HepG2 (cell line): Measurements from ENCODE around the gene SCFD2. TPM values are rescaled to one million over a fixed set of nuclear protein-coding genes. Genes with fewer than 3 reads are reported as not detected.

ENCODE experiments used
- ATAC-seq: fragments of 200-7000 bp; cut with Tn5 transposase; 3 replicates; pipeline ENCODE4 v1.9.1; 2020; ENCODE audit warnings: mild to moderate bottlenecking, moderate library complexity
- BruUV-seq: library from RNA; stranded (reverse); fragments of 400-500 nt; replicated peaks from 2 replicates; lab custom pipeline; 2021; lab: Mats Ljungman, UMichigan
- CTCF ChIA-PET: fragments of 300-600 bp; formaldehyde crosslinking; extraction: SDS; loops from one replicate; lab custom pipeline; 2021; ENCODE audit warnings: low total read pairs, inconsistent platforms, low intra/inter-chr PET ratio; lab: Yijun Ruan, JAX
- POLR2A ChIA-PET: fragments of 350-600 bp; sonication (Branson Sonifier 250); formaldehyde crosslinking; loops from one replicate; lab custom pipeline; 2020; ENCODE audit warnings: antibody characterized with exemption, inconsistent platforms; lab: Yijun Ruan, JAX
- DNase-seq: peaks from one replicate; pipeline ENCODE4 v3.0.0-alpha.2; 2015; ENCODE audit warnings: low spot score
- FAIRE-seq: peaks from 3 replicates; lab custom pipeline; 2011; peaks lifted over from hg19 to GRCh38; lab: Jason Lieb, UNC
- H2AFZ ChIP-seq: one replicate; pipeline ENCODE4 v1.6.1; 2011; ENCODE audit warnings: low read length, inconsistent platforms
- H3K27ac ChIP-seq: fragments of 300-600 bp; 3 replicates; pipeline ENCODE4 v1.8.0; 2011; ENCODE audit warnings: mixed run types, mild to moderate bottlenecking, mixed read lengths, low read length, inconsistent platforms; ENCODE audit not compliant: insufficient read depth; ENCODE audit errors: extremely low read length
- H3K27me3 ChIP-seq, 2 experiments: fragments of 200-600 bp in 1 of 2; 2 replicates in 1 of 2; 3 replicates in 1 of 2; pipeline versions ENCODE4 v1.6.0 to v1.8.0; 2011; ENCODE audit warnings: low read length in 2 of 2, mild to moderate bottlenecking in 2 of 2, moderate library complexity in 2 of 2, inconsistent platforms in 1 of 2; ENCODE audit not compliant: insufficient read depth in 2 of 2, control insufficient read depth in 1 of 2
- H3K36me3 ChIP-seq, 2 experiments: fragments of 200-600 bp in 1 of 2; replicated peaks in 1 of 2; 2 replicates in 1 of 2; 3 replicates in 1 of 2; pipeline versions ENCODE4 v1.5.1 to v1.8.0; 2011; ENCODE audit warnings: low read length in 2 of 2, inconsistent platforms in 1 of 2; ENCODE audit not compliant: insufficient read depth in 2 of 2, control insufficient read depth in 1 of 2
- H3K4me1 ChIP-seq: 2 replicates; pipeline ENCODE4 v1.5.1; 2012; ENCODE audit warnings: low read length, inconsistent platforms; ENCODE audit not compliant: insufficient read depth
- H3K4me2 ChIP-seq: 2 replicates; pipeline ENCODE4 v1.6.0; 2011; ENCODE audit warnings: low read depth, low read length, inconsistent platforms
- H3K4me3 ChIP-seq, 3 experiments: fragments of 200-600 bp in 1 of 3; sonication (generic), shearing (Covaris generic) in 1 of 3; replicated peaks in 1 of 3; 2 replicates each; pipeline ENCODE4 v1.5.1; 2011 to 2016; ENCODE audit warnings: low read length in 3 of 3, inconsistent platforms in 2 of 3, low read depth in 2 of 3, mild to moderate bottlenecking in 2 of 3, control low read depth in 1 of 3, mixed read lengths in 1 of 3; ENCODE audit not compliant: insufficient read depth in 1 of 3
- H3K79me2 ChIP-seq: one replicate; pipeline ENCODE4 v1.6.1; 2011; ENCODE audit warnings: low read length, inconsistent platforms; ENCODE audit not compliant: insufficient read depth
- H3K9ac ChIP-seq: 2 replicates; pipeline ENCODE4 v1.6.0; 2011; ENCODE audit warnings: mild to moderate bottlenecking, low read depth, low read length, inconsistent platforms; ENCODE audit not compliant: insufficient read depth
- H3K9me3 ChIP-seq: 2 replicates; pipeline ENCODE4 v1.5.1; 2012; ENCODE audit warnings: mild to moderate bottlenecking, low read length
- H4K20me1 ChIP-seq: 2 replicates; pipeline ENCODE4 v1.6.0; 2011; ENCODE audit warnings: inconsistent platforms, mild to moderate bottlenecking, low read length, moderate library complexity; ENCODE audit not compliant: insufficient read depth
- ETV6 ChIP-seq: sonication (generic); formaldehyde crosslinking; conservative IDR thresholded peaks from 2 replicates; pipeline ENCODE4 v1.4.0; 2020; ENCODE audit warnings: missing genetic modification reagents
- JARID2 ChIP-seq: sonication (generic); formaldehyde crosslinking; IDR thresholded peaks from 2 replicates; pipeline ENCODE4 v1.8.1; 2023; ENCODE audit warnings: missing genetic modification reagents, inconsistent platforms; ENCODE audit not compliant: insufficient replicate concordance
- MAZ ChIP-seq, 2 experiments: sonication (generic) in 1 of 2; formaldehyde crosslinking in 1 of 2; IDR thresholded peaks; 2 replicates each; pipeline versions ENCODE4 v1.5.0 to v1.6.1; 2012 to 2020; ENCODE audit warnings: low read depth in 2 of 2, mild to moderate bottlenecking in 2 of 2, borderline replicate concordance in 1 of 2, improper control_type of control experiment in 1 of 2, low read length in 1 of 2, missing genetic modification reagents in 1 of 2, moderate library complexity in 1 of 2
- ONECUT2 ChIP-seq: sonication (generic); formaldehyde crosslinking; IDR thresholded peaks from 2 replicates; pipeline ENCODE4 v1.4.0; 2020; ENCODE audit warnings: missing genetic modification reagents
- SRSF1 ChIP-seq: fragments of 200-400 bp; formaldehyde crosslinking; optimal IDR thresholded peaks from 2 replicates; pipeline ENCODE3; 2017; ENCODE audit warnings: mild to moderate bottlenecking, low read depth, low read length, moderate library complexity
- ZNF317 ChIP-seq: sonication (generic); formaldehyde crosslinking; IDR thresholded peaks from 2 replicates; pipeline ENCODE4 v1.5.0; 2020; ENCODE audit warnings: mild to moderate bottlenecking, missing genetic modification reagents
- ZNF343 ChIP-seq: sonication (generic); formaldehyde crosslinking; IDR thresholded peaks from 2 replicates; pipeline ENCODE4 v1.4.0; 2020; ENCODE audit warnings: mild to moderate bottlenecking, missing genetic modification reagents
- ZNF577 ChIP-seq: sonication (generic); formaldehyde crosslinking; IDR thresholded peaks from 2 replicates; pipeline ENCODE4 v1.4.0; 2020; ENCODE audit warnings: mild to moderate bottlenecking, low read depth, missing genetic modification reagents, borderline replicate concordance
- WGBS: methylation state at CpG from one replicate; pipeline ENCODE4 v1.1.6; 2017; ENCODE audit warnings: low lambda C conversion rate; 5-methylcytosine and 5-hydroxymethylcytosine counted together
- in situ Hi-C: cut with HindIII; loops from 2 replicates; pipeline ENCODE4 v1.10.0; 2017; ENCODE audit warnings: low pct_unique_long_range_greater_than_20kb; ENCODE audit not compliant: extremely low pct_ligation_motif_present
- intact Hi-C: fragments of 100-400 bp; cut with micrococcal nuclease; formaldehyde crosslinking; loops from one replicate; pipeline ENCODE4 v1.10.0; 2022; ENCODE audit not compliant: unreplicated experiment
- polyA plus RNA-seq, 8 experiments: library from polyadenylated mRNA; depleted of rRNA in 3 of 8; stranded (reverse) in 7 of 8; unstranded in 1 of 8; fragments of >200 nt; fragmentation: Illumina TruSeq in 4 of 8; extraction: Trizol in 4 of 8; gene quantifications; 2 replicates each; pipeline versions ENCODE4 v1.2.1 to v1.2.3, GENCODE V29; 2011 to 2016; ENCODE audit warnings: low read depth in 4 of 8, missing spikeins in 1 of 8, mixed read lengths in 1 of 8; ENCODE audit not compliant: insufficient read depth in 1 of 8
- total RNA-seq, 5 experiments: library from RNA; depleted of rRNA; stranded (reverse); fragments of >200 nt; fragmentation: Illumina TruSeq; extraction: Trizol; gene quantifications; 2 replicates each; pipeline ENCODE4 v1.2.3, GENCODE V29; 2016; ENCODE audit warnings: low read depth in 1 of 5
- TF ChIP-seq, protein P1 (sequence below): sonication (generic); formaldehyde crosslinking; IDR thresholded peaks from 2 replicates; pipeline ENCODE4 v1.4.0; 2020; ENCODE audit warnings: mild to moderate bottlenecking, missing genetic modification reagents
- TF ChIP-seq, protein P2 (sequence below): sonication (generic); formaldehyde crosslinking; conservative IDR thresholded peaks from 2 replicates; pipeline ENCODE4 v1.4.0; 2020; ENCODE audit warnings: mild to moderate bottlenecking, missing genetic modification reagents, moderate library complexity

Gene SCFD2
- total and polyA plus RNA-seq, 2 of the 13 experiments (the other 11 are each of a cell fraction or from before 2014, with no cell fraction given): 4.6 to 15.6 TPM

DNA sequence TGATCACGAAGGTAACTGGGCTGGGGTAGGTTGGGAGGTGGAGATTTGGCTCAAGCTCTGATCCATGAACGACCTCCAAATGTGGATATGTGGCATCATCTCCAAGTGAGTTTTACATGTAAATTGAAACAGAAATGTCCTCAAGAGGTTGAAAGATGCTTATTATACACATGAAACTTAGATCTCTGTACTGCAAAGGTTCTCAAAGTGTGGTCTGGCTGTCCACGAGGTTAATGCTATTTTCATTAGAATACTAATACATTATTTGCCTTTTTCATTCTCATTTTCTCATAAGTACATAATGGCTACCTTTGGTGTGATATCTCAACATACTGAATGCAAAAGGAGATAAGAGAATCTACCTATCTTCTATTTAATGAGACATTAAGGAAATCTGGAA, 305.6 kb downstream of the SCFD2 start:
- no TSS peak for BruUV-seq
- no peak overlapping the region for H3K4me2 ChIP-seq
- no peak overlapping the region for H2AFZ ChIP-seq
- H3K27me3 ChIP-seq: no peaks in the 10 kb centered on the region
- no peak overlapping the region for H3K9ac ChIP-seq
- no peak overlapping the region for H3K4me3 ChIP-seq
- H3K27ac ChIP-seq: no peak overlapping the region
- intact Hi-C loops: no loop called here
- TF ChIP-seq ONECUT2 (CRISPR knock-in tag) (no peak), JARID2 (CRISPR knock-in tag) (no peak), ZNF317 (no peak), ZNF343 (CRISPR knock-in tag) (no peak)
- no peaks in the 10 kb centered on the region for H3K9me3 ChIP-seq
- no peaks in the 10 kb centered on the region for H3K79me2 ChIP-seq
- no peaks in the 10 kb centered on the region for H4K20me1 ChIP-seq
- ATAC-seq (no peak), FAIRE-seq (peak; percentile 15), DNase-seq (no peak)
- ChIA-PET POLR2A (no interaction called here), CTCF (no interaction called here)
- no peaks in the 10 kb centered on the region for H3K36me3 ChIP-seq
- in situ Hi-C loops: no loop called here
- WGBS: 83% methylated on average over 3 of the region's 3 CpGs
- H3K4me1 ChIP-seq: peaks cover 24% of the 10 kb centered on the region

DNA sequence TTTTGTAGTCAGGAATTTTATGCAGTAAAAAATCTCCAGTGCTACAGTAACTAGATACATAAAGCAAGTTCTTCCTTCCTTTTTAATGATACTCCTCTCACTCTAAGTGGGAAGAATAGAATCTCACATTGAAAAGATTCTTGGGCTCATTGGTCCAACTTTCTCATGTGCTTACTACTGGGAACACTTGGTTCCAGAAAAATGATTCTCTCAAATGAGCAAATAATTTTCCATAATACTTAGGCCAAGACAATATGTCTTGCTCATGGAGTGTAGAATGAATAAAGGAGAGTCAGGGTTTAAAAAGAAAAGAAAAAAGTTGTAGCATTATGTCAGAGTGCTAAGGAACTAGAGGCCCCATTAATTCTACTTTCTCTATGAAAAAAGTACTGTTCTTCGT, 306.0 kb downstream of the SCFD2 start:
- in situ Hi-C loops: no loop called here
- no TSS peak for BruUV-seq
- TF ChIP-seq ZNF577: no peak
- TF ChIP-seq SRSF1: no peak
- TF ChIP-seq, protein P1, sequence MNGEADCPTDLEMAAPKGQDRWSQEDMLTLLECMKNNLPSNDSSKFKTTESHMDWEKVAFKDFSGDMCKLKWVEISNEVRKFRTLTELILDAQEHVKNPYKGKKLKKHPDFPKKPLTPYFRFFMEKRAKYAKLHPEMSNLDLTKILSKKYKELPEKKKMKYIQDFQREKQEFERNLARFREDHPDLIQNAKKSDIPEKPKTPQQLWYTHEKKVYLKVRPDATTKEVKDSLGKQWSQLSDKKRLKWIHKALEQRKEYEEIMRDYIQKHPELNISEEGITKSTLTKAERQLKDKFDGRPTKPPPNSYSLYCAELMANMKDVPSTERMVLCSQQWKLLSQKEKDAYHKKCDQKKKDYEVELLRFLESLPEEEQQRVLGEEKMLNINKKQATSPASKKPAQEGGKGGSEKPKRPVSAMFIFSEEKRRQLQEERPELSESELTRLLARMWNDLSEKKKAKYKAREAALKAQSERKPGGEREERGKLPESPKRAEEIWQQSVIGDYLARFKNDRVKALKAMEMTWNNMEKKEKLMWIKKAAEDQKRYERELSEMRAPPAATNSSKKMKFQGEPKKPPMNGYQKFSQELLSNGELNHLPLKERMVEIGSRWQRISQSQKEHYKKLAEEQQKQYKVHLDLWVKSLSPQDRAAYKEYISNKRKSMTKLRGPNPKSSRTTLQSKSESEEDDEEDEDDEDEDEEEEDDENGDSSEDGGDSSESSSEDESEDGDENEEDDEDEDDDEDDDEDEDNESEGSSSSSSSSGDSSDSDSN (CRISPR knock-in tag): no peak
- TF ChIP-seq, protein P2, sequence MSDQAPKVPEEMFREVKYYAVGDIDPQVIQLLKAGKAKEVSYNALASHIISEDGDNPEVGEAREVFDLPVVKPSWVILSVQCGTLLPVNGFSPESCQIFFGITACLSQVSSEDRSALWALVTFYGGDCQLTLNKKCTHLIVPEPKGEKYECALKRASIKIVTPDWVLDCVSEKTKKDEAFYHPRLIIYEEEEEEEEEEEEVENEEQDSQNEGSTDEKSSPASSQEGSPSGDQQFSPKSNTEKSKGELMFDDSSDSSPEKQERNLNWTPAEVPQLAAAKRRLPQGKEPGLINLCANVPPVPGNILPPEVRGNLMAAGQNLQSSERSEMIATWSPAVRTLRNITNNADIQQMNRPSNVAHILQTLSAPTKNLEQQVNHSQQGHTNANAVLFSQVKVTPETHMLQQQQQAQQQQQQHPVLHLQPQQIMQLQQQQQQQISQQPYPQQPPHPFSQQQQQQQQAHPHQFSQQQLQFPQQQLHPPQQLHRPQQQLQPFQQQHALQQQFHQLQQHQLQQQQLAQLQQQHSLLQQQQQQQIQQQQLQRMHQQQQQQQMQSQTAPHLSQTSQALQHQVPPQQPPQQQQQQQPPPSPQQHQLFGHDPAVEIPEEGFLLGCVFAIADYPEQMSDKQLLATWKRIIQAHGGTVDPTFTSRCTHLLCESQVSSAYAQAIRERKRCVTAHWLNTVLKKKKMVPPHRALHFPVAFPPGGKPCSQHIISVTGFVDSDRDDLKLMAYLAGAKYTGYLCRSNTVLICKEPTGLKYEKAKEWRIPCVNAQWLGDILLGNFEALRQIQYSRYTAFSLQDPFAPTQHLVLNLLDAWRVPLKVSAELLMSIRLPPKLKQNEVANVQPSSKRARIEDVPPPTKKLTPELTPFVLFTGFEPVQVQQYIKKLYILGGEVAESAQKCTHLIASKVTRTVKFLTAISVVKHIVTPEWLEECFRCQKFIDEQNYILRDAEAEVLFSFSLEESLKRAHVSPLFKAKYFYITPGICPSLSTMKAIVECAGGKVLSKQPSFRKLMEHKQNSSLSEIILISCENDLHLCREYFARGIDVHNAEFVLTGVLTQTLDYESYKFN (CRISPR knock-in tag): no peak
- TF ChIP-seq MAZ (IDR thresholded peaks at IDR 0.05; ENCODE audit: borderline replicate concordance, low read depth, low read length): no peak
- no peak for TF ChIP-seq MAZ (CRISPR knock-in tag; IDR thresholded peaks at IDR 0.05; ENCODE audit: low read depth)
- no peak for TF ChIP-seq ETV6 (CRISPR knock-in tag)

More for the DNA sequence above, 306.0 kb downstream of the SCFD2 start:
- no peak for DNase-seq
- POLR2A ChIA-PET: no interaction called here
- Histone ChIP-seq H3K9me3 (no peaks in the 10 kb centered on the region), H2AFZ (no peak overlapping the region), H3K4me1 (peaks cover 28% of the 10 kb centered on the region), H3K9ac (no peak overlapping the region), H3K36me3 (no peaks in the 10 kb centered on the region), H3K27me3 (no peaks in the 10 kb centered on the region), H3K4me3 (no peak overlapping the region), H3K27ac (no peak overlapping the region), H3K79me2 (no peaks in the 10 kb centered on the region), H3K4me2 (no peak overlapping the region), H4K20me1 (no peaks in the 10 kb centered on the region)
- intact Hi-C loops: no loop called here
- ATAC-seq: no peak
- no peak for FAIRE-seq
- CTCF ChIA-PET: no interaction called here
- WGBS: 85% methylated on average over 1 of the region's 1 CpG
